HepG2 (cell line): ENCODE measurements around the gene DSCAML1. TPM values are rescaled to one million over a fixed set of nuclear protein-coding genes. Genes with fewer than 3 reads are reported as not detected.

Source experiments
- ATAC-seq: fragments of 200-7000 bp; cut with Tn5 transposase; 3 replicates; pipeline ENCODE4 v1.9.1; 2020; ENCODE audit warnings: mild to moderate bottlenecking, moderate library complexity
- BruUV-seq: library from RNA; stranded (reverse); fragments of 400-500 nt; replicated peaks from 2 replicates; lab custom pipeline; 2021; lab: Mats Ljungman, UMichigan
- CTCF ChIA-PET: fragments of 300-600 bp; formaldehyde crosslinking; extraction: SDS; loops from one replicate; lab custom pipeline; 2021; ENCODE audit warnings: low total read pairs, inconsistent platforms, low intra/inter-chr PET ratio; lab: Yijun Ruan, JAX
- POLR2A ChIA-PET: fragments of 350-600 bp; sonication (Branson Sonifier 250); formaldehyde crosslinking; loops from one replicate; lab custom pipeline; 2020; ENCODE audit warnings: antibody characterized with exemption, inconsistent platforms; lab: Yijun Ruan, JAX
- DNase-seq: peaks from one replicate; pipeline ENCODE4 v3.0.0-alpha.2; 2015; ENCODE audit warnings: low spot score
- FAIRE-seq: peaks from 3 replicates; lab custom pipeline; 2011; peaks lifted over from hg19 to GRCh38; lab: Jason Lieb, UNC
- H2AFZ ChIP-seq: one replicate; pipeline ENCODE4 v1.6.1; 2011; ENCODE audit warnings: low read length, inconsistent platforms
- H3K27ac ChIP-seq: fragments of 300-600 bp; 3 replicates; pipeline ENCODE4 v1.8.0; 2011; ENCODE audit warnings: mixed run types, mild to moderate bottlenecking, mixed read lengths, low read length, inconsistent platforms; ENCODE audit not compliant: insufficient read depth; ENCODE audit errors: extremely low read length
- H3K27me3 ChIP-seq, 2 experiments: fragments of 200-600 bp in 1 of 2; 2 replicates in 1 of 2; 3 replicates in 1 of 2; pipeline versions ENCODE4 v1.6.0 to v1.8.0; 2011; ENCODE audit warnings: low read length in 2 of 2, mild to moderate bottlenecking in 2 of 2, moderate library complexity in 2 of 2, inconsistent platforms in 1 of 2; ENCODE audit not compliant: insufficient read depth in 2 of 2, control insufficient read depth in 1 of 2
- H3K36me3 ChIP-seq, 2 experiments: fragments of 200-600 bp in 1 of 2; replicated peaks in 1 of 2; 2 replicates in 1 of 2; 3 replicates in 1 of 2; pipeline versions ENCODE4 v1.5.1 to v1.8.0; 2011; ENCODE audit warnings: low read length in 2 of 2, inconsistent platforms in 1 of 2; ENCODE audit not compliant: insufficient read depth in 2 of 2, control insufficient read depth in 1 of 2
- H3K4me1 ChIP-seq: 2 replicates; pipeline ENCODE4 v1.5.1; 2012; ENCODE audit warnings: low read length, inconsistent platforms; ENCODE audit not compliant: insufficient read depth
- H3K4me2 ChIP-seq: 2 replicates; pipeline ENCODE4 v1.6.0; 2011; ENCODE audit warnings: low read depth, low read length, inconsistent platforms
- H3K4me3 ChIP-seq, 3 experiments: fragments of 200-600 bp in 1 of 3; sonication (generic), shearing (Covaris generic) in 1 of 3; replicated peaks in 1 of 3; 2 replicates each; pipeline ENCODE4 v1.5.1; 2011 to 2016; ENCODE audit warnings: low read length in 3 of 3, inconsistent platforms in 2 of 3, low read depth in 2 of 3, mild to moderate bottlenecking in 2 of 3, control low read depth in 1 of 3, mixed read lengths in 1 of 3; ENCODE audit not compliant: insufficient read depth in 1 of 3
- H3K79me2 ChIP-seq: one replicate; pipeline ENCODE4 v1.6.1; 2011; ENCODE audit warnings: low read length, inconsistent platforms; ENCODE audit not compliant: insufficient read depth
- H3K9ac ChIP-seq: 2 replicates; pipeline ENCODE4 v1.6.0; 2011; ENCODE audit warnings: mild to moderate bottlenecking, low read depth, low read length, inconsistent platforms; ENCODE audit not compliant: insufficient read depth
- H3K9me3 ChIP-seq: 2 replicates; pipeline ENCODE4 v1.5.1; 2012; ENCODE audit warnings: mild to moderate bottlenecking, low read length
- H4K20me1 ChIP-seq: 2 replicates; pipeline ENCODE4 v1.6.0; 2011; ENCODE audit warnings: inconsistent platforms, mild to moderate bottlenecking, low read length, moderate library complexity; ENCODE audit not compliant: insufficient read depth
- AGO2 ChIP-seq: fragments of 200-400 bp; formaldehyde crosslinking; optimal IDR thresholded peaks from 2 replicates; pipeline ENCODE3; 2017; ENCODE audit warnings: mild to moderate bottlenecking, low read depth, low read length, moderate library complexity
- BRD4 ChIP-seq: sonication (generic); formaldehyde crosslinking; IDR thresholded peaks from 2 replicates; pipeline ENCODE4 v1.4.0; 2020; ENCODE audit warnings: missing genetic modification reagents
- CCDC6 ChIP-seq: sonication (generic); formaldehyde crosslinking; IDR thresholded peaks from 2 replicates; pipeline ENCODE4 v1.8.1; 2022; ENCODE audit warnings: mild to moderate bottlenecking, missing genetic modification reagents, moderate library complexity
- ESRRA ChIP-seq: sonication (generic); formaldehyde crosslinking; IDR thresholded peaks from 2 replicates; pipeline ENCODE4 v1.5.1; 2020; ENCODE audit warnings: mild to moderate bottlenecking, low read depth, missing genetic modification reagents
- NR1H2 ChIP-seq: sonication (generic); formaldehyde crosslinking; IDR thresholded peaks from 2 replicates; pipeline ENCODE4 v1.8.1; 2022; ENCODE audit warnings: low read depth, missing genetic modification reagents, borderline replicate concordance
- PRMT3 ChIP-seq: sonication (generic); formaldehyde crosslinking; IDR thresholded peaks from 2 replicates; pipeline ENCODE4 v1.8.1; 2022; ENCODE audit warnings: low read depth, mild to moderate bottlenecking, moderate library complexity, missing genetic modification reagents, borderline replicate concordance
- TMF1 ChIP-seq: sonication (generic); formaldehyde crosslinking; IDR thresholded peaks from 2 replicates; pipeline ENCODE4 v1.8.1; 2022; ENCODE audit warnings: low read depth, missing genetic modification reagents
- ZBTB25 ChIP-seq: IDR thresholded peaks from 2 replicates; pipeline ENCODE4 v1.6.1; 2018; ENCODE audit warnings: missing genetic modification reagents
- ZFP36 ChIP-seq: fragments of 150-350 bp; IDR thresholded peaks from 2 replicates; pipeline ENCODE4 v1.6.1; 2018; ENCODE audit warnings: borderline replicate concordance, low read length, low read depth; ENCODE audit not compliant: partially characterized antibody
- ZKSCAN1 ChIP-seq: fragments of 150-350 bp; IDR thresholded peaks from 2 replicates; pipeline ENCODE4 v1.6.1; 2014; ENCODE audit warnings: low read length
- ZNF12 ChIP-seq: sonication (generic); formaldehyde crosslinking; IDR thresholded peaks from 2 replicates; pipeline ENCODE4 v1.5.0; 2020; ENCODE audit warnings: missing genetic modification reagents
- ZNF225 ChIP-seq: sonication (generic); formaldehyde crosslinking; IDR thresholded peaks from 2 replicates; pipeline ENCODE4 v1.4.0; 2020; ENCODE audit warnings: mild to moderate bottlenecking, missing genetic modification reagents
- ZNF3 ChIP-seq: IDR thresholded peaks from 2 replicates; pipeline ENCODE4 v1.7.0; 2017; ENCODE audit warnings: inconsistent platforms
- ZNF317 ChIP-seq: sonication (generic); formaldehyde crosslinking; IDR thresholded peaks from 2 replicates; pipeline ENCODE4 v1.5.0; 2020; ENCODE audit warnings: mild to moderate bottlenecking, missing genetic modification reagents
- ZNF772 ChIP-seq: sonication (generic); formaldehyde crosslinking; IDR thresholded peaks from 2 replicates; pipeline ENCODE4 v1.5.0; 2020; ENCODE audit warnings: mild to moderate bottlenecking, missing genetic modification reagents
- ZNF777 ChIP-seq: sonication (generic); formaldehyde crosslinking; IDR thresholded peaks from 2 replicates; pipeline ENCODE4 v1.4.0; 2020; ENCODE audit warnings: missing genetic modification reagents
- ZNF780A ChIP-seq: sonication (generic); formaldehyde crosslinking; IDR thresholded peaks from 2 replicates; pipeline ENCODE4 v1.8.0; 2022; ENCODE audit warnings: mild to moderate bottlenecking, missing genetic modification reagents, moderate library complexity
- WGBS: methylation state at CpG from one replicate; pipeline ENCODE4 v1.1.6; 2017; ENCODE audit warnings: low lambda C conversion rate; 5-methylcytosine and 5-hydroxymethylcytosine counted together
- in situ Hi-C: cut with HindIII; loops from 2 replicates; pipeline ENCODE4 v1.10.0; 2017; ENCODE audit warnings: low pct_unique_long_range_greater_than_20kb; ENCODE audit not compliant: extremely low pct_ligation_motif_present
- intact Hi-C: fragments of 100-400 bp; cut with micrococcal nuclease; formaldehyde crosslinking; loops from one replicate; pipeline ENCODE4 v1.10.0; 2022; ENCODE audit not compliant: unreplicated experiment
- polyA plus RNA-seq, 8 experiments: library from polyadenylated mRNA; depleted of rRNA in 3 of 8; stranded (reverse) in 7 of 8; unstranded in 1 of 8; fragments of >200 nt; fragmentation: Illumina TruSeq in 4 of 8; extraction: Trizol in 4 of 8; gene quantifications; 2 replicates each; pipeline versions ENCODE4 v1.2.1 to v1.2.3, GENCODE V29; 2011 to 2016; ENCODE audit warnings: low read depth in 4 of 8, missing spikeins in 1 of 8, mixed read lengths in 1 of 8; ENCODE audit not compliant: insufficient read depth in 1 of 8
- total RNA-seq, 5 experiments: library from RNA; depleted of rRNA; stranded (reverse); fragments of >200 nt; fragmentation: Illumina TruSeq; extraction: Trizol; gene quantifications; 2 replicates each; pipeline ENCODE4 v1.2.3, GENCODE V29; 2016; ENCODE audit warnings: low read depth in 1 of 5
- TF ChIP-seq, protein P1 (sequence below): fragments of 450-650 bp; IDR thresholded peaks from 2 replicates; pipeline ENCODE4 v1.6.1; 2017; ENCODE audit warnings: mild to moderate bottlenecking
- TF ChIP-seq, protein P2 (sequence below): sonication (generic); formaldehyde crosslinking; IDR thresholded peaks from 2 replicates; pipeline ENCODE4 v1.4.0; 2020; ENCODE audit warnings: missing genetic modification reagents

DSCAML1 gene
- total and polyA plus RNA-seq, 2 of the 13 experiments (the other 11 are each of a cell fraction or from before 2014, with no cell fraction given): 0.29 to 0.40 TPM

DNA sequence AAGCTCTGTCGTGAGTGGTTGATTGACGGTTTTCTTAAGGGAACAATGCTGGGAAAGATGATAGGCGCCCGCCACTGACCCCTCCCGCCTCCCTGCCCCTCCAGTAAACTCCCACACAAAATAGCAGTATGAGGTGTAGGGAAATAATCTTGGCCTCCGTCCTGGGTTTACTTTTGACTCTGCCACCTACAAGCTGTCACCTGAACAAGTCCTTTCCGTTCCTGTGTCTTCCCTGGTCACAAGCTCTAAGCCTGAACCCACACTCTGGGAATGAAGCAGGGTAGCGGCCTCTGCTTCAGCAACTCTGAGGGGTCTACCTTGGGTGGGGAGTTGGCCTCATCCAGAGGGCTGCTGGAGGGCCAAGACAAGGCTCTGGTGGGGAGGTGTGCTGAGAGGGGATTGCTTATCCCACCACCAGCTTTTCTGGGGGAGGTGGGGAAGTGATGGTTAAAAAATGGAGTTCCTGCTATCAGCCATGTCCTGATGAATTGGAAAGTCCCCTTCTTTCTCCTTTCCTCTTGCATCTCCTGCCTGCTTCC is 381.6 kb downstream of the DSCAML1 start:
- Histone ChIP-seq H3K9ac (no peak overlapping the region), H2AFZ (no peak overlapping the region), H3K36me3 (no peaks in the 10 kb centered on the region), H3K27me3 (peaks cover 4 to 6% of the 10 kb centered on the region in 2 experiments; a peak in 1 of 5 replicates), H4K20me1 (no peaks in the 10 kb centered on the region), H3K4me2 (no peak overlapping the region), H3K4me1 (peaks cover 44% of the 10 kb centered on the region), H3K9me3 (no peaks in the 10 kb centered on the region), H3K79me2 (no peaks in the 10 kb centered on the region), H3K27ac (no peak overlapping the region), H3K4me3 (no peak overlapping the region)
- 64% methylated on average over 5 of the region's 8 CpGs for WGBS
- FAIRE-seq (no peak), ATAC-seq (no peak), DNase-seq (no peak)
- no TSS peak for BruUV-seq
- in situ Hi-C loops (no loop called here), intact Hi-C loops (no loop called here)
- CTCF ChIA-PET: no interaction called here
- TF ChIP-seq ZNF3 (CRISPR knock-in tag) (no peak), ZNF780A (no peak), ESRRA (no peak), CCDC6 (CRISPR knock-in tag) (no peak), ZNF225 (CRISPR knock-in tag) (no peak), ZKSCAN1 (no peak), ZNF772 (CRISPR knock-in tag) (no peak), ZNF317 (CRISPR knock-in tag) (no peak), TMF1 (no peak), ZNF777 (no peak), ZNF12 (CRISPR knock-in tag) (no peak), PRMT3 (no peak), ZFP36 (no peak), ZBTB25 (CRISPR knock-in tag) (no peak), BRD4 (CRISPR knock-in tag) (no peak), AGO2 (no peak), NR1H2 (CRISPR knock-in tag) (no peak)
- TF ChIP-seq, protein P1, sequence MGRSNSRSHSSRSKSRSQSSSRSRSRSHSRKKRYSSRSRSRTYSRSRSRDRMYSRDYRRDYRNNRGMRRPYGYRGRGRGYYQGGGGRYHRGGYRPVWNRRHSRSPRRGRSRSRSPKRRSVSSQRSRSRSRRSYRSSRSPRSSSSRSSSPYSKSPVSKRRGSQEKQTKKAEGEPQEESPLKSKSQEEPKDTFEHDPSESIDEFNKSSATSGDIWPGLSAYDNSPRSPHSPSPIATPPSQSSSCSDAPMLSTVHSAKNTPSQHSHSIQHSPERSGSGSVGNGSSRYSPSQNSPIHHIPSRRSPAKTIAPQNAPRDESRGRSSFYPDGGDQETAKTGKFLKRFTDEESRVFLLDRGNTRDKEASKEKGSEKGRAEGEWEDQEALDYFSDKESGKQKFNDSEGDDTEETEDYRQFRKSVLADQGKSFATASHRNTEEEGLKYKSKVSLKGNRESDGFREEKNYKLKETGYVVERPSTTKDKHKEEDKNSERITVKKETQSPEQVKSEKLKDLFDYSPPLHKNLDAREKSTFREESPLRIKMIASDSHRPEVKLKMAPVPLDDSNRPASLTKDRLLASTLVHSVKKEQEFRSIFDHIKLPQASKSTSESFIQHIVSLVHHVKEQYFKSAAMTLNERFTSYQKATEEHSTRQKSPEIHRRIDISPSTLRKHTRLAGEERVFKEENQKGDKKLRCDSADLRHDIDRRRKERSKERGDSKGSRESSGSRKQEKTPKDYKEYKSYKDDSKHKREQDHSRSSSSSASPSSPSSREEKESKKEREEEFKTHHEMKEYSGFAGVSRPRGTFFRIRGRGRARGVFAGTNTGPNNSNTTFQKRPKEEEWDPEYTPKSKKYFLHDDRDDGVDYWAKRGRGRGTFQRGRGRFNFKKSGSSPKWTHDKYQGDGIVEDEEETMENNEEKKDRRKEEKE: no peak
- TF ChIP-seq, protein P2, sequence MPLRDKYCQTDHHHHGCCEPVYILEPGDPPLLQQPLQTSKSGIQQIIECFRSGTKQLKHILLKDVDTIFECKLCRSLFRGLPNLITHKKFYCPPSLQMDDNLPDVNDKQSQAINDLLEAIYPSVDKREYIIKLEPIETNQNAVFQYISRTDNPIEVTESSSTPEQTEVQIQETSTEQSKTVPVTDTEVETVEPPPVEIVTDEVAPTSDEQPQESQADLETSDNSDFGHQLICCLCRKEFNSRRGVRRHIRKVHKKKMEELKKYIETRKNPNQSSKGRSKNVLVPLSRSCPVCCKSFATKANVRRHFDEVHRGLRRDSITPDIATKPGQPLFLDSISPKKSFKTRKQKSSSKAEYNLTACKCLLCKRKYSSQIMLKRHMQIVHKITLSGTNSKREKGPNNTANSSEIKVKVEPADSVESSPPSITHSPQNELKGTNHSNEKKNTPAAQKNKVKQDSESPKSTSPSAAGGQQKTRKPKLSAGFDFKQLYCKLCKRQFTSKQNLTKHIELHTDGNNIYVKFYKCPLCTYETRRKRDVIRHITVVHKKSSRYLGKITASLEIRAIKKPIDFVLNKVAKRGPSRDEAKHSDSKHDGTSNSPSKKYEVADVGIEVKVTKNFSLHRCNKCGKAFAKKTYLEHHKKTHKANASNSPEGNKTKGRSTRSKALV (CRISPR knock-in tag): no peak
- POLR2A ChIA-PET: no interaction called here
